Muscle layer of duodenum (tissue), 2 donors: ENCODE measurements around the gene CPA5.

ENCODE experiments used
- H3K27ac ChIP-seq: one replicate; pipeline ENCODE4 v1.7.0; 2013; ENCODE audit warnings: mild to moderate bottlenecking, low read length
- H3K27me3 ChIP-seq: one replicate; pipeline ENCODE4 v1.7.0; 2013; ENCODE audit warnings: low read depth, mild to moderate bottlenecking, control low read depth, low read length
- H3K36me3 ChIP-seq, 2 donors: one replicate each; pipeline ENCODE4 v1.7.0; 2013; ENCODE audit warnings: low read length in 2 of 2, control low read depth in 1 of 2, mild to moderate bottlenecking in 1 of 2; ENCODE audit not compliant: insufficient read depth in 2 of 2, control insufficient read depth in 1 of 2
- H3K4me1 ChIP-seq, 2 donors: one replicate each; pipeline ENCODE4 v1.7.0; 2013; ENCODE audit warnings: low read length in 2 of 2, mild to moderate bottlenecking in 2 of 2, control low read depth in 1 of 2, moderate library complexity in 1 of 2; ENCODE audit not compliant: insufficient read depth in 2 of 2, control insufficient read depth in 1 of 2
- H3K4me3 ChIP-seq, 2 donors: one replicate each; pipeline ENCODE4 v1.7.0; 2013; ENCODE audit warnings: low read length in 2 of 2, low read depth in 1 of 2, mild to moderate bottlenecking in 1 of 2
- H3K9me3 ChIP-seq, 2 donors: one replicate each; pipeline ENCODE4 v1.7.0; 2013; ENCODE audit warnings: low read length in 2 of 2, control low read depth in 1 of 2, mild to moderate bottlenecking in 1 of 2; ENCODE audit not compliant: control insufficient read depth in 1 of 2
- donor health status: healthy.

The CPA5 gene

DNA sequence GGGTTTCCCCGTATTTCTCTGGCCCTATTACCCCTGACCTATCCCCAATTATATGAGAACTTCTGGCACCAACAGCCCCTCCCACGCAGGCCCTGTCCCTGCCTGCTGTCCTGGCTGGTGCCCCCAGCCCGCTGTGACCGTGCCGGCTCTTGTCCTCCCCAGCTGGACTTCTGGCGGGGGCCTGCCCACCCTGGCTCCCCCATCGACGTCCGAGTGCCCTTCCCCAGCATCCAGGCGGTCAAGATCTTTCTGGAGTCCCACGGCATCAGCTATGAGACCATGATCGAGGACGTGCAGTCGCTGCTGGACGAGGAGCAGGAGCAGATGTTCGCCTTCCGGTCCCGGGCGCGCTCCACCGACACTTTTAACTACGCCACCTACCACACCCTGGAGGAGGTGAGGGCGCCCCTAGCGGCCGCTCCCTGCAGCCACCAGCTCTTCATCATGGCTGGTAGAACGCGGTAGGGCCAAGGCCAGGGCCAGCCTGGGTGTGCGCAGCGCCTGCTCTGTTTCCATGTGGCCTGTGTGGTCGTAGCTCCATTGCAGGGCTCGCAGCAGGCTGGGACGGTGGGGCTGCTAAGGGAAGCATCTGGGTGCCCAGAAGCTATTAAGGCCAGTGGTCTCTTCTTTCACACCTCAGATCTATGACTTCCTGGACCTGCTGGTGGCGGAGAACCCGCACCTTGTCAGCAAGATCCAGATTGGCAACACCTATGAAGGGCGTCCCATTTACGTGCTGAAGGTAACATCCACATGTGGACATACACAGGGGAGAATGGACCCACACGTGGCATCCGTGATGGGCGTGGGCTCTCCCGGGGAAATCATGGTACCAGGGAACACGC lies 37.1 kb downstream of the CPA5 start:
- Histone ChIP-seq H3K36me3 (no peaks in the 10 kb centered on the region), H3K4me3 (no peak overlapping the region), H3K27me3 (no peaks in the 10 kb centered on the region), H3K4me1 (peaks cover 0 to 9% of the 10 kb centered on the region in 2 donors), H3K9me3 (no peaks in the 10 kb centered on the region), H3K27ac (no peak overlapping the region)

DNA sequence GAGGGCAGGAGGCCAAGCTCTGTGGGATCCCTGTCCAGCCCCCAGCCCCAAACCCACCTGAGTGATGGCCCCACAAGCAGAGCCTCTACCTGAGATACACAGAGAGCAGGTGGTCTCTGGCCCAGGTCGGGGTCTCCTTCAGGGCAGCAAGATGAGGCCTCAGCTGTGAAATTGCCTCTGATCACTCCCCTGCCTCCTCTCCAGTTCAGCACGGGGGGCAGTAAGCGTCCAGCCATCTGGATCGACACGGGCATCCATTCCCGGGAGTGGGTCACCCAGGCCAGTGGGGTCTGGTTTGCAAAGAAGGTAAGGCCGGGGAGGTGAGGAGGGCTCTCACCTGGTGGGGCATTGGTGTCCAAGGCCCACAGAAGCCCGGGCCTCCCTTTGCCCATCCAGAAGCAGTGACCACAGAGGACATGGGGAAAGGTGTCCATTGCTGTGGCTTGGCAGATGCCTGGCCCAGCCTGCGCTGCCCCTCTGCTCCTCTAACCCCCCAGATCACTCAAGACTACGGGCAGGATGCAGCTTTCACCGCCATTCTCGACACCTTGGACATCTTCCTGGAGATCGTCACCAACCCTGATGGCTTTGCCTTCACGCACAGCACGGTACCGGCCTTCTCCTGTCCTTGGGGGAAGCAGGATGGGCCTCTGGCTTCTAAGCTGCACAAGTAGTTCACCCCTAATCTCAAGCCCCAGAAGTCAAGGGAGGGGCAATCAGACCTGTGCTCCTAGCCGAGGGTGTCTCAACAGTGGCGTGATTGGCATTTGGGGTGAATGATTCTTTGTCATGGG lies 38.8 kb downstream of the CPA5 start:
- Histone ChIP-seq H3K4me3 (no peak overlapping the region), H3K36me3 (no peaks in the 10 kb centered on the region), H3K9me3 (no peaks in the 10 kb centered on the region), H3K27ac (no peak overlapping the region), H3K27me3 (no peaks in the 10 kb centered on the region), H3K4me1 (peaks cover 0 to 9% of the 10 kb centered on the region in 2 donors)

DNA sequence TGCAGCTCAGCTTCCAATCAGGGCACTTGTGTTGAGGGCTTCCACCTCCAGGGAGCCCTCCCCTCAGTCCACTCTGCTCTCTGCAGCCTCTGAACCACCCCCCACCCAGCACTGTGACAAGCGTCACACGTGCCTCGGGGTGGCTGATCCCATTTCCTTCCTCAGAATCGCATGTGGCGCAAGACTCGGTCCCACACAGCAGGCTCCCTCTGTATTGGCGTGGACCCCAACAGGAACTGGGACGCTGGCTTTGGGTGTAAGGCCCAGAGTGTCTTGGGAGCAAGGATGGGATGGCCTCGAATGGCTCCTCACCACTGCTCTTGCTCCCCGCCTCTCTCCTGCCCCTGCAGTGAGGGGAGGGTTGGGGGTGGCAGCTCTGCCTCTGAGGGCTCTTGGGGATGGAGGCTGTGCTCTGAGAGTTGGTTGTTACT lies 39.8 kb downstream of the CPA5 start:
- Histone ChIP-seq H3K27ac (no peak overlapping the region), H3K36me3 (no peaks in the 10 kb centered on the region), H3K4me1 (peaks cover 0 to 9% of the 10 kb centered on the region in 2 donors), H3K4me3 (no peak overlapping the region), H3K9me3 (no peaks in the 10 kb centered on the region), H3K27me3 (no peaks in the 10 kb centered on the region)

DNA sequence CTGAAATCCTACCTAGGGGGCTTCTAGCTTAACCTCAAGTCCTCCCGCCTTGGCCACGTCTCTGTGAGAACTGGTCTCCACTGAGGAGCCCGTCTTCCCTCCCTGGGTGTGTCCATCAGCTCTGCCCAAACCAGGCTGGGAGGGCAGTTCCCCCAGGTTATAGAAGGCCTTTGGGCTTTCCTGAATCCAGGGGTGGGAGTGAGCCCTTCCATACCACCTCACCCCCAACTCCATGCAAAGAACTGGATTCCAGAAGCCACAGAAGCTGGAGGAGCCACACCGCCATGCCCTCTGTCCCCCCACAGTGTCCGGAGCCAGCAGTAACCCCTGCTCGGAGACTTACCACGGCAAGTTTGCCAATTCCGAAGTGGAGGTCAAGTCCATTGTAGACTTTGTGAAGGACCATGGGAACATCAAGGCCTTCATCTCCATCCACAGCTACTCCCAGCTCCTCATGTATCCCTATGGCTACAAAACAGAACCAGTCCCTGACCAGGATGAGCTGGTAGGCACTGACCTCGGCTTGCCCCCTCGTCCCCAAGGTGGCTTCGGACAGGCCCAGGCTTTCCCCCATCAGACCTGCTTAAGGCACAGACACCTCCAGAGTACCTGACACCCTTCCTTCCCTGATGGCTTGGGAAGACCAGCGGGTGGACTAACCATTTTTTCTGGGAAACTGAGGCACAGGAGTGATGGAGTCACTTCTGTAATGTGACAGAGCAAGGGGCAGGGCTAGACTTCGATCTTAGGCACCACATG lies 40.4 kb downstream of the CPA5 start:
- H3K4me3 ChIP-seq, result no peak overlapping the region
- no peak overlapping the region for H3K27ac ChIP-seq
- no peaks in the 10 kb centered on the region for H3K27me3 ChIP-seq
- peaks cover 0 to 6% of the 10 kb centered on the region in 2 donors for H3K4me1 ChIP-seq
- H3K36me3 ChIP-seq, result no peaks in the 10 kb centered on the region
- H3K9me3 ChIP-seq, result no peaks in the 10 kb centered on the region

DNA sequence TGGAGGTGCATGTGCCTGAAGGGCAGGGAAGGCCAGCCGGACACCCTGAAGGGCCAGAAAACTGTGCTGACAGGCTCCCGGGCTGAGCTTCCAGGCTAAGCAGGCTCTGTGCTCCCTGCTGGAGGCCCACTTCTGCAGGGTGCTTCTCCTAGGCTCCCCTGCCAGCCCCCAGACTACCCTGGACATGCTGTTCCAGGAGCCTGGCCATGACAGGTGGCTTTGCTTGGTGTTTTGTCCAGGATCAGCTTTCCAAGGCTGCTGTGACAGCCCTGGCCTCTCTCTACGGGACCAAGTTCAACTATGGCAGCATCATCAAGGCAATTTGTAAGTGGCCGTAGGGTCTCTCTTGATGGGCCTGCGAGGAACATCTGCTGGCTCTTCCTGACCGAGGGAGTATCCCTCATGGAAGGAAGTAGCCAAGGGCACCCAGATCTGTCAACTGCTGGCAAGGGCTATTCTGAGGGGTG lies 41.0 kb downstream of the CPA5 start:
- Histone ChIP-seq H3K27me3 (no peaks in the 10 kb centered on the region), H3K4me3 (no peak overlapping the region), H3K36me3 (no peaks in the 10 kb centered on the region), H3K9me3 (no peaks in the 10 kb centered on the region), H3K4me1 (no peaks in the 10 kb centered on the region), H3K27ac (no peak overlapping the region)

DNA sequence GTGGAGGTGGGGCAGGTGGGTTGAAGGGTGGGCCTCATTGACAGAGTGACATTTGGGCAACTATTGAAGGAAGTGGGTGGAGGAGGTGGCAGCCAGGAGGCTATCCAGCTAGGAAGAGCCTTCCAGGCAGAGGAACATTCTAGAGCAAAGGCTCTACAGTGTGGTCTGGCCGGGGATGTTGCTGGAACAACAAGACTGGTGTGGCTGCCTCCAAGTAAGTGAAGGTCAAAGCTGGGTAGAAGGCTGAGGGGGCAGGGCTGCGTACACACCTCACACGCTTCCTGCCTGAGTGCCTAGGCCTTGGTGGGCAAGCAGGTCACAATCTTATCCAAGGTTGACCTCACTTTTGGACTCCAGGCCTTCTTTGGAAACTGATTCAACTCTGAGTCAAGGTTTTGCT lies 42.3 kb downstream of the CPA5 start:
- H3K9me3 ChIP-seq, result no peaks in the 10 kb centered on the region
- H3K27ac ChIP-seq, result no peak overlapping the region
- H3K27me3 ChIP-seq, result no peaks in the 10 kb centered on the region
- H3K36me3 ChIP-seq, result no peaks in the 10 kb centered on the region
- no peak overlapping the region for H3K4me3 ChIP-seq
- H3K4me1 ChIP-seq, result peaks cover 0 to 3% of the 10 kb centered on the region in 2 donors

DNA sequence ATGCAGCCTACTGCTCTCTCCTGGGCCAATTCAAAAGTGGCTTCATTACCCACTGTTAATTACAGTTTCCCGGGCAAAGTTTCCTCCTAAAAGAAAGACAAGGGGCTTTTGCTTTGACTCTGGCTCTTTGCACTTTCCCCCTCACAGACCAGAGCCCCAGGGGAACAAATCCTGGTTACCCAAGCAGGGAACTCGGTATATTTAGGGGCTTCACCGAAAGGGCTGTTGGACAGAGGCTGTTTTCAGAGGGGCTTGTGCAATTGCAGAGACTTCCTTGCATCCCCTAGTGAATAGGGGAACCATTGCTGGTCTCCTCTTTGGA lies 42.7 kb downstream of the CPA5 start:
- Histone ChIP-seq H3K27me3 (no peaks in the 10 kb centered on the region), H3K4me1 (peaks cover 0 to 3% of the 10 kb centered on the region in 2 donors), H3K9me3 (no peaks in the 10 kb centered on the region), H3K4me3 (no peak overlapping the region), H3K27ac (no peak overlapping the region), H3K36me3 (no peaks in the 10 kb centered on the region)

DNA sequence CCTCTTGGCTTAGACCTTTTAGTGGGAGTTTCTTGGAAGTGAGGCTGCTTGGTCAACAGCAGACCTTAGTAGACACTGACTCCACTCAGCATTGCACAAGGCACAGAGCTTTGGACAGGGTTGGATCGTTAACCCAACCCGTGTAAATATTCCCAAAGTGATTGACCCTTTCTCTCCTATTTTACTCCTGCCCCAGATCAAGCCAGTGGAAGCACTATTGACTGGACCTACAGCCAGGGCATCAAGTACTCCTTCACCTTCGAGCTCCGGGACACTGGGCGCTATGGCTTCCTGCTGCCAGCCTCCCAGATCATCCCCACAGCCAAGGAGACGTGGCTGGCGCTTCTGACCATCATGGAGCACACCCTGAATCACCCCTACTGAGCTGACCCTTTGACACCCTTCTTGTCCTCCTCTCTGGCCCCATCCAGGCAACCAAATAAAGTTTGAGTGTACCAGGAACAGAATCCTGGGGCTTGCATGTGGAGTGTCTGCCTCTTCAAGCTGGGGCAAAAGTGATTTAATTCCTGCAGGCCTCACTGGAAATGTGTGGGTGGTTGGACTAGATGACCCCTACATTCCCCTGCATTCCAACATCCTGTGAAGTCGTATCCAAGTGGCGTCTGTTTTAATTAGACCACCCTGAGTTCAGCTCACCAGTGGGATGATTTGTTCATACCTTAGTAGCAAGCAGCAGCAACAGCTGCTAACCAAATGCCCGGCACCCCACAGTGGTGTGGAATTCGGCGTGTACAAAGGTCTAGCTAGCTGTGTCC lies 43.2 kb downstream of the CPA5 start:
- no peaks in the 10 kb centered on the region for H3K36me3 ChIP-seq
- H3K9me3 ChIP-seq, result no peaks in the 10 kb centered on the region
- no peak overlapping the region for H3K27ac ChIP-seq
- H3K27me3 ChIP-seq, result no peaks in the 10 kb centered on the region
- H3K4me3 ChIP-seq, result no peak overlapping the region
- H3K4me1 ChIP-seq, result peaks cover 0 to 3% of the 10 kb centered on the region in 2 donors

DNA sequence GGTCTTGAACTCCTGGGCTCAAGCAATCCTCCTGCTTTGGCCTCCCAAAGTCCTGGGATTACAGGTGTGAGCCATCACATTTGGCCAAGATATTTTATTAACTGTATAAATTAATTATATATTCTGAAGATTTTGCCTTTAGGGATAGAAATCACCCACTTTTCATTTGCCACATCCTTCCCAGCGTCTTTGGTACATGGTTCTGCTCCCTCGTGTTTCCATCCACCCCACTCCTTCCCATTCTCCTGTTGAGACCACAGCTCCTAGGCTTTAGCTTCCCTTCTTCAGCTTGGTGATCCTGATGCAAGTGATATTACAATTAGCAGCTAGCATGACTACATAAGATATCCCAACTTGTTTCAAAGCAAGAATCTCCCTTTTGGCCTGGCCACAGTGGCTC lies 44.1 kb downstream of the CPA5 start:
- no peak overlapping the region for H3K4me3 ChIP-seq
- no peaks in the 10 kb centered on the region for H3K27me3 ChIP-seq
- H3K27ac ChIP-seq, result no peak overlapping the region
- H3K4me1 ChIP-seq, result peaks cover 0 to 6% of the 10 kb centered on the region in 2 donors
- no peaks in the 10 kb centered on the region for H3K9me3 ChIP-seq
- H3K36me3 ChIP-seq, result no peaks in the 10 kb centered on the region

DNA sequence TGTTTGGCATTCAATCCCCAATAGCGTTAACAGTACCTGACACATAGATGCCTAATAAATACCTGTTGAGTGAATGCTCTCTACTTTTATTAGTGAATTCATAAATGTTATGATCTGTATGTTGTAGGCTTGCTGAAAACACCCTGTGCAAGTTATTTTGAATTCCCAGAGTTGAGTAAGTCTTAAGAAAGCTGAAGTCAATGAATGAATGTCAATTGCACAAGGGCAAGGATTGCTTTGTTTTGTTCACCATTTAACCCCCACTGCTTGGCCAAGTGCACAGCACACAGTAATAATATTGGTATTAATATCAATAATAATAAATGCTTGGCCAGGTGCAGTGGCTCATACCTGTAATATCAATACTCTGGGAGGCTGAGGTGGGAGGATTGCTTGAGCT lies 45.9 kb downstream of the CPA5 start:
- H3K27me3 ChIP-seq, result no peaks in the 10 kb centered on the region
- H3K36me3 ChIP-seq, result no peaks in the 10 kb centered on the region
- H3K4me1 ChIP-seq, result peaks cover 0 to 8% of the 10 kb centered on the region in 2 donors
- H3K9me3 ChIP-seq, result no peaks in the 10 kb centered on the region
- H3K4me3 ChIP-seq, result no peak overlapping the region
- H3K27ac ChIP-seq, result no peak overlapping the region
